GOT3 (cell line): ENCODE data around the gene TAS2R40.

Source experiments
- DNase-seq: peaks from one replicate; lab custom pipeline; 2025; ENCODE audit warnings: mixed read lengths; lab: John Stamatoyannopoulos, UW

Gene TAS2R40

GRCh38 chr7:143223784-143224183, 1.9 kb downstream of the TAS2R40 start:
- no peak for DNase-seq

GRCh38 chr7:143225047-143225446, 3.2 kb downstream of the TAS2R40 start:
- DNase-seq = no peak

GRCh38 chr7:143227806-143228205, 6.0 kb downstream of the TAS2R40 start:
- no peak for DNase-seq

- DNase-seq = no peak
These were observed 7.4 kb downstream of the TAS2R40 start for GRCh38 chr7:143229054-143229790.

- no peak for DNase-seq
These were observed 9.0 kb downstream of the TAS2R40 start for GRCh38 chr7:143230602-143231457.

GRCh38 chr7:143233816-143234532, 12.1 kb downstream of the TAS2R40 start:
- DNase-seq = no peak

- DNase-seq = no peak
These were observed 12.7 kb downstream of the TAS2R40 start for GRCh38 chr7:143234533-143234875.

- no peak for DNase-seq
These were observed 13.7 kb downstream of the TAS2R40 start for GRCh38 chr7:143235561-143235960.

- no peak for DNase-seq
These were observed 14.7 kb downstream of the TAS2R40 start for GRCh38 chr7:143236408-143236990.

GRCh38 chr7:143237366-143237765, 15.5 kb downstream of the TAS2R40 start:
- DNase-seq = no peak

GRCh38 chr7:143238289-143238980, 16.6 kb downstream of the TAS2R40 start:
- no peak for DNase-seq

GRCh38 chr7:143239813-143240212, 18.0 kb downstream of the TAS2R40 start:
- DNase-seq = no peak

GRCh38 chr7:143240291-143241168, 18.7 kb downstream of the TAS2R40 start:
- no peak for DNase-seq

GRCh38 chr7:143242306-143242705, 20.5 kb downstream of the TAS2R40 start:
- no peak for DNase-seq

GRCh38 chr7:143243111-143243510, 21.3 kb downstream of the TAS2R40 start:
- DNase-seq = no peak

GRCh38 chr7:143243614-143244013, 21.8 kb downstream of the TAS2R40 start:
- no peak for DNase-seq

- DNase-seq = no peak
These were observed 22.5 kb downstream of the TAS2R40 start for GRCh38 chr7:143244321-143244720.

GRCh38 chr7:143245123-143245522, 23.3 kb downstream of the TAS2R40 start:
- no peak for DNase-seq

- DNase-seq = no peak
These were observed 25.5 kb downstream of the TAS2R40 start for GRCh38 chr7:143247372-143247771.

- DNase-seq = no peak
These were observed 27.0 kb downstream of the TAS2R40 start for GRCh38 chr7:143248761-143249354.
